ENCODE results near the gene KLHL3. TPM values are rescaled to one million over a fixed set of nuclear protein-coding genes. Genes with fewer than 3 reads are reported as not detected.

The KLHL3 gene
- total RNA-seq, 1 donor from 2014 or later: 5.7 TPM

GRCh38 chr5:137757634-137758033 is 21.7 kb upstream of the KLHL3 start:
- Mint-ChIP-seq H3K27me3 (ENCODE audit: unreplicated experiment) (peaks cover 8% of the 10 kb centered on the region), H3K36me3 (ENCODE audit: unreplicated experiment) (peaks cover 3% of the 10 kb centered on the region), H3K4me3 (ENCODE audit: unreplicated experiment) (no peak overlapping the region), H3K4me1 (ENCODE audit: low read depth, unreplicated experiment) (no peaks in the 10 kb centered on the region), H3K9me3 (ENCODE audit: unreplicated experiment) (peaks cover 12% of the 10 kb centered on the region), H3K27ac (ENCODE audit: unreplicated experiment) (no peak overlapping the region)
- no peak for DNase-seq
- no peak for TF ChIP-seq CTCF (IDR thresholded peaks at IDR 0.05; ENCODE audit: partially characterized antibody, unreplicated experiment)

DNA sequence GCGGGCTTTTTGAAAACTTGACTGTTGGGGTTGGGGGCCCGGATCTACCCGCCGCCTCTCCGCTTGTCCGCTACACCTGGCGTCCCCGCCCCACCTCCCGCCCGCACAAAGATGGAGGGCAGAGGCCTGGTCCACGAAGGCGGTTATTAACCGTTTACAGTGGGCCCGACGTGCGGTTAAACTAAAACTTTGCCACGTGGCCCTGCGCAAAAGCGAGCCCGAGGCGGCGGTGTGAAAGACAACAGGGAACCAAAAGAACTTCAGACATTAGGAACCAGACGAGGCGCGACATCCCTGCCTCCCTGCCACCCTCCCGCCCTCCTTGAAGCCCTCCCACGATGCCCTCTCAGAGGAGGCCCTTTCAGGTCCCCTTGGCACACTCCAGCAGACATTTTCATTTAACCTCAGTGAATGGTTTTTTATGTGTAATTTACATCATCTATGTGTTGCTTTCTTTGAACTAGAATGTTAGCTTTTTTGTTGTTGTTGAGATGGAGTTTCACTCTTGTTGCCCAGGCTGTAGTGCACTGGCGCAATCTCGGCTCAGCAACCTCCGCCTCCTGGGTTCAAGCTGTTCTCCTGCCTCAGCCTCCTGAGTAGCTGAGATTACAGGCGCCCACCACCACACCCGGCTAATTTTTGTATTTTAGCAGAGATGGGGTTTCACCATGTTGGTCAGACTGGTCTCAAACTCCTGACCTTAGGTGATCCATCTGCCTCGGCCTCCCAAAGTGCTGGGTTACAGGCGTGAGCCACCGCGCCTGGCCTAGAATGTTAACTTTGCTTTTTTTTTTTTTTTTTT is 19.3 kb upstream of the KLHL3 start:
- Mint-ChIP-seq H3K4me3 (ENCODE audit: unreplicated experiment) (peak overlapping the region; percentile 100), H3K27ac (ENCODE audit: unreplicated experiment) (peak overlapping the region; percentile 100), H3K4me1 (ENCODE audit: low read depth, unreplicated experiment) (peaks cover 8% of the 10 kb centered on the region), H3K9me3 (ENCODE audit: unreplicated experiment) (peaks cover 12% of the 10 kb centered on the region), H3K27me3 (ENCODE audit: unreplicated experiment) (peaks cover 8% of the 10 kb centered on the region), H3K36me3 (ENCODE audit: unreplicated experiment) (peaks cover 5% of the 10 kb centered on the region)
- no peak for TF ChIP-seq CTCF (IDR thresholded peaks at IDR 0.05; ENCODE audit: partially characterized antibody, unreplicated experiment)
- no peak for DNase-seq

- peak; percentile 97 for DNase-seq
- no peak for TF ChIP-seq CTCF (IDR thresholded peaks at IDR 0.05; ENCODE audit: partially characterized antibody, unreplicated experiment)
- Mint-ChIP-seq H3K4me1 (ENCODE audit: low read depth, unreplicated experiment) (peaks cover 8% of the 10 kb centered on the region), H3K9me3 (ENCODE audit: unreplicated experiment) (peaks cover 12% of the 10 kb centered on the region), H3K27ac (ENCODE audit: unreplicated experiment) (peak within 1 kb of the TSS; percentile 100), H3K36me3 (ENCODE audit: unreplicated experiment) (peaks cover 5% of the 10 kb centered on the region), H3K27me3 (ENCODE audit: unreplicated experiment) (peaks cover 8% of the 10 kb centered on the region), H3K4me3 (ENCODE audit: unreplicated experiment) (peak within 1 kb of the TSS; percentile 100)
Observed at GRCh38 chr5:137754188-137754960, 18.5 kb upstream of the KLHL3 start, which contains the start of gene HNRNPA0. Gene HNRNPA0 (minus strand): TSS chr5:137754363. CDS start chr5:137754066, 297 bp downstream.

GRCh38 chr5:137753691-137754187 is 17.9 kb upstream of the KLHL3 start:
- TF ChIP-seq CTCF (IDR thresholded peaks at IDR 0.05; ENCODE audit: partially characterized antibody, unreplicated experiment): no peak
- DNase-seq: peak; percentile 63
- Mint-ChIP-seq H3K27me3 (ENCODE audit: unreplicated experiment) (peaks cover 8% of the 10 kb centered on the region), H3K4me3 (ENCODE audit: unreplicated experiment) (peak overlapping the region; percentile 100), H3K36me3 (ENCODE audit: unreplicated experiment) (peaks cover 5% of the 10 kb centered on the region), H3K4me1 (ENCODE audit: low read depth, unreplicated experiment) (peaks cover 8% of the 10 kb centered on the region), H3K9me3 (ENCODE audit: unreplicated experiment) (peaks cover 12% of the 10 kb centered on the region), H3K27ac (ENCODE audit: unreplicated experiment) (peak overlapping the region; percentile 100)

Measured in glutamatergic neuron (in vitro differentiated cells).